ENCODE data around the gene F8A3.

GRCh38 chrX:155441097-155441496 is 17.3 kb downstream of the F8A3 start:
- TF ChIP-seq REST (IDR thresholded peaks at IDR 0.05; ENCODE audit: insufficient read depth in 1 of 2, low read depth in 2 of 2, low read length in 2 of 2) = no peak
- TF ChIP-seq POLR2AphosphoS5 (IDR thresholded peaks at IDR 0.05; ENCODE audit: low read depth, low read length) = no peak
- no peak for TF ChIP-seq TAF1 (IDR thresholded peaks at IDR 0.05; ENCODE audit: borderline replicate concordance, insufficient read depth, low read length)
- TF ChIP-seq FOXP2 (optimal IDR thresholded peaks at IDR 0.05; ENCODE audit: borderline replicate concordance, extremely low read depth, extremely low read length, insufficient read depth) = no peak
- TF ChIP-seq SIN3A (IDR thresholded peaks at IDR 0.05; ENCODE audit: borderline replicate concordance, insufficient read depth, low read length) = no peak
